ENCODE measurements around the gene CXCR3. TPM values are rescaled to one million over a fixed set of nuclear protein-coding genes. Genes with fewer than 3 reads are reported as not detected.

Gene CXCR3
- total RNA-seq, 2 donors from 2014 or later = 2.7 to 14.8 TPM

DNA sequence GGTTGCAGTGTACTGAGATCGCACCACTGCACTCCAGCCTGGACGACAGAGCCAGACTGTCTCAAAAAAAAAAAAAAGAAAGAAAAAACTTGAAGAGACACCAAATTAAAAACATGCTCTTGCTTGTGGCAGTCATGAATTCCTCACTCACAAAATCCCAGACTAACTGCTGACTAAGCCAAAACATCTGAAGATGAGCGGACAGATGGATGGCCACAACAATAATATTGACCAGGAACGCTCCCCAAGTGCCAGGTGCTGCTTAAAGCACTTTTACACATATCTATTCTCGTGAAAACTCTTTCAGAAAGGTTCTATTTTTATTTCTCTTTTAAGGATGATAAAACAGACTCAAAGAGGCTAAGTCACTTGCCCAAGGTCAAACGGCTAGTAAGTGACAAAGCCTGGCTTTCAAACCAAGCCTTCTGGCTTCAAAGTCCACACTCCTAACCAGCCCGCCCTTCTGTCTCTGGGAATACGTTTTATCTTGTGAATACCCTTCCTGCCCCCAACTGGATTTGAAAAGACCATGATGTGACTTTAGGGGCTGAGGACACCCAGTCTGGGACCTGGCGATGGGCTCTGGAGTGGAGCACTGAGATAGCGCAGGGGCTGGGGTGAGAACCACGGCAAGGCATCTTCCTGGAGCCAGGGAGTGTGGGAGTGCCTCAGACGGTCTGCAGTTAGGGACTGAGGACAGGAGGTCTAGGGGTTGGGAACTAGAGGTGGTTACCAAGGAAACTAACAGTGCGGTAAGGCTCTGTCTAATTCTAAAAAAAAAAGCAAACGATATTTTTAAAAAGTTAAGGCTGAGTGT lies 9.5 kb upstream of the CXCR3 start:
- DNase-seq (ENCODE audit: low spot score) (no peak), ATAC-seq (no peak)
- no peaks in the 10 kb centered on the region for H3K36me3 Mint-ChIP-seq
- no peaks in the 10 kb centered on the region for H3K9me3 Mint-ChIP-seq
- H3K27me3 Mint-ChIP-seq = peaks cover 0 to 1% of the 10 kb centered on the region in 2 donors
- H3K27ac Mint-ChIP-seq = peak overlapping the region in 1 of 2 donors; percentile 27
- H3K4me1 Mint-ChIP-seq (ENCODE audit: low read depth in 2 of 2) = peaks cover 2 to 18% of the 10 kb centered on the region in 2 donors
- H3K4me3 Mint-ChIP-seq = no peak overlapping the region

DNA sequence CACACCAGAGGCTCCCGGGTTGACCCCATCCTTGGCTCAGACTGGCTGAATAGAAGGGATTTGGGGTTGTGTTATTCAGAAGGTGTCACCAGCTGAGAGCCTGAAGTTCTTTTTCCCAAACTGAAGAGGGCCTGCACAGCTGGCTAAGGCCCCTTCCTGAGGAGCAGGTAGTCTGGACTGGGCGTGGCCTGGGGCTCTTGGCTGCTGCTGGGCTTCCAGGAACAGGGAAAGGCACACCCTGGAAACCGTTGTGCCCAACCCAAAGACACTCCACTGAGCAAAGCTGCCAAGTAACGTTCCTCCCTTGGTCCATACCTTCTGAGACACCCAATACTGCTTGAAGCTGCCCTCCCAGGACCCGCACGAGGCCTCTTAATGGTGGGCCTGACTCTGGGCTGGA lies 8.3 kb upstream of the CXCR3 start:
- DNase-seq (ENCODE audit: low spot score) (no peak), ATAC-seq (no peak)
- Mint-ChIP-seq H3K27ac (peak overlapping the region in 1 of 2 donors; percentile 27), H3K4me3 (no peak overlapping the region), H3K9me3 (no peaks in the 10 kb centered on the region), H3K4me1 (ENCODE audit: low read depth in 2 of 2) (peaks cover 7 to 30% of the 10 kb centered on the region in 2 donors), H3K27me3 (no peaks in the 10 kb centered on the region), H3K36me3 (no peaks in the 10 kb centered on the region)

DNA sequence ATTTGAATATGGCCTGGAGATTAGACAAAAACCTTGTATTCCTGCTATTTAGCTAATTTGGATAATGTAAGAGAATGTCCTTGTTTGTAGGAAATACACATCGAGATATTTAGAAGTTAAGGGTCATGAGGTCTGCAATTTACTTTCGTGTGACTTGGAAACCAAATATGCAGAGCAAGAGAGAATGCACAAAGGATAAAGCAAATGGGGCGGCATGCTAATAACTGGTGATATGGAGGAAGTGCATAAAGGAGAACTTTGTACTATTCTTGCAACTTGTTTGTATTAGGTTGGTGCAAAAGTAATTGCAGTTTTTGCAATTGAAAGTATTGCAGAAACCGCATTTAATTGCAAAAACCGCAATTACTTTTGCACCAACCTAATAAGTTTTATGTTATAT lies 7.2 kb upstream of the CXCR3 start:
- Mint-ChIP-seq H3K4me1 (ENCODE audit: low read depth in 2 of 2) (peaks cover 8 to 36% of the 10 kb centered on the region in 2 donors), H3K36me3 (no peaks in the 10 kb centered on the region), H3K27me3 (no peaks in the 10 kb centered on the region), H3K27ac (no peak overlapping the region), H3K4me3 (no peak overlapping the region), H3K9me3 (no peaks in the 10 kb centered on the region)
- ATAC-seq (no peak), DNase-seq (ENCODE audit: low spot score) (no peak)

DNA sequence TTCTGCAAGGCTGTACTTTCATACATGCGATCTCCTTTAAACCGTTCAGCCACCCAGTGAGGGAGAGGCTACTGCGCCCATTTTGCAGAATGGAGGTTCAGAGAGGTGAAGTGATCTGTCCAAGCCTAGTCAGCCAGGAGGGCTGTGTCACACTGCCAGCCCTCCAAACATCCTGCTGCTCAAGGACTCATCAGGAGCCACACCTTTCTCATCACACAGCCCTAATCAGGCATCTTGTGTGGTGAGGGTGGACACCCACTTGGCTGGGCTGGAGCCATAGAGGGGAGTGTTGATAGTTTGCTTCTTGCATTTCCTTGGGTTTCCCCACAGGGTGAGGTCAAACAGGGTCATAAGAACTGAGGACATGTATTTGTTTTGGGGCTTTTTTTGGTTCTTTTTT lies 5.4 kb upstream of the CXCR3 start:
- Mint-ChIP-seq H3K27me3 (no peaks in the 10 kb centered on the region), H3K4me3 (peak overlapping the region; percentile 71), H3K27ac (peak overlapping the region; percentile 82 to 90), H3K4me1 (ENCODE audit: low read depth in 2 of 2) (peaks cover 22 to 51% of the 10 kb centered on the region in 2 donors), H3K9me3 (no peaks in the 10 kb centered on the region), H3K36me3 (no peaks in the 10 kb centered on the region)
- DNase-seq (ENCODE audit: low spot score) (no peak), ATAC-seq (peak; percentile 32 to 46)

DNA sequence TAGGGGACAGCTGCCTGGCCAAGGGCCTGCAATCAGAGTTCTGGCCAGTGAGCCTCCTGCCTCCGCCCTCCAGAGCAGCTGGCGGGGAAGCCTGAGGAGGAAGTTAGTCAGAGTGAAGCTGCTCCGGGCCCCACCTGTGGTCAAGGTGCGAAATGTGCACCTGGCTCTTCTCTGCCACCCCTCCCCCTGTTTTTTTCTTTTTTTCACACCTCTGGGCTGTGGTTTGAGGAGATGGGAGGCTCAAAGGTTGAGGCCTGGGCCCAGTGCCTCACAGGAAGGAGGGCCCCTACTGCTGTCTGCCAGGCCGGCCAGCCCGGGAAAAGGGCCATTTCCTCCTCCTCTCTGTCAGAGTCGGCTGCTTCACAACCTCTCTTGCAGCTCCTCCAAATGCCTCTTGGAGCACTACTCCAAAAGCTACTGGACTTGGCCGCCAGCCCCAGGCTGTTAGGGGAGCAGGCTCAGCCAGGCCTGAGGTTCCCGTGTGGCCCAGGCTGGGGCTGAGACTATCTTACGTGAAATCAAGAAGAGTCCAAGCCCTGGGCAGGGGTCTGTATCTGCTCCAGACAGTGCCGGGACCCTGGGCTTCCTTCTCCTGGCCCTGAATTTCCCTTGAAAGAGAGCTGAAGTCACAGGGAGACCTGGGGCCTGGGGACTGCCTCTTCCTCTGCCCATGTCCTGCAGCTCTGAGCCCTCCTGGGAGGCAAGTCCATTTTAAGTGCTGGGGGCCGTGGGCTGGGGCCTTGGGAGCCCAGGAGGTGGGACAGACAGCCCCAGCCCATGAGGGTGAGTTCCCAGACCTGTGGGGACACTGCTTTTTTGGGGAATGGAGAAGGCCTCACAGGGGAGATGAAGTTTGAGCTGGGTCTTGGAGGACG lies 4.5 kb upstream of the CXCR3 start:
- peak overlapping the region; percentile 82 to 90 for H3K27ac Mint-ChIP-seq
- H3K9me3 Mint-ChIP-seq = no peaks in the 10 kb centered on the region
- H3K4me1 Mint-ChIP-seq (ENCODE audit: low read depth in 2 of 2) = peaks cover 29 to 60% of the 10 kb centered on the region in 2 donors

DNA sequence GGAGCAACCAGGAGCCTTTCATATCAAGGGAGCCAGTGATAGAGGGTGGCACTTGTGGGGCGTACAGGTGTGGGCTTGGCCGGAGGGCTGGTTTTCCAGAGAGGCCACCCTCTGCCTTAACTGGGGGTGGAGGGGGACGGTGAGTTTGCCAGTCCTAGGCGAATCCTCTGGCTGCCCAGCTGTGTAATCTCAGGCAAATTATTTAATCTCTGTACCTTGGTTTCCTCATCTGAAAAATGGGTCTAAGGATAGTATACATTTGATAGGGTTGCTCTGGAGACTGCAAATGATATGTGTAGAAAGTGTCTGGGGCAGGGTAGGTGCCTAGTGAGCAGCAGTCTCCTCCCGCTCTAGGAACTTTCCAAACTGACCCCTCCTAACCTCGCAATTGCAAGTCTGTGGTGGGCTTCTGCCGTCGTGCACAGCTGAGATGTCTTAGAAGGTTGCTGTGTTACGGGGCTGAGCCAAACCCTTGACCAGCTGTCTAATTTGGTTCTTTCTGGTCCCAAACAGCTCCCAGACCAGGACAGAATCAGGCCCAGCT lies 3.8 kb upstream of the CXCR3 start:
- H3K4me1 Mint-ChIP-seq (ENCODE audit: low read depth in 2 of 2) = peaks cover 34 to 67% of the 10 kb centered on the region in 2 donors
- H3K27me3 Mint-ChIP-seq = no peaks in the 10 kb centered on the region
- H3K4me3 Mint-ChIP-seq = peak overlapping the region; percentile 71
- no peaks in the 10 kb centered on the region for H3K9me3 Mint-ChIP-seq
- ATAC-seq (peak in 1 of 2 donors; percentile 1), DNase-seq (ENCODE audit: low spot score) (no peak)
- peak overlapping the region; percentile 82 to 90 for H3K27ac Mint-ChIP-seq
- H3K36me3 Mint-ChIP-seq = no peaks in the 10 kb centered on the region

More for the DNA sequence above, 4.5 kb upstream of the CXCR3 start:
- H3K27me3 Mint-ChIP-seq = no peaks in the 10 kb centered on the region
- DNase-seq (ENCODE audit: low spot score) (peak; percentile 84), ATAC-seq (peak; percentile 78 to 80)
- peak overlapping the region; percentile 71 for H3K4me3 Mint-ChIP-seq
- no peaks in the 10 kb centered on the region for H3K36me3 Mint-ChIP-seq

DNA sequence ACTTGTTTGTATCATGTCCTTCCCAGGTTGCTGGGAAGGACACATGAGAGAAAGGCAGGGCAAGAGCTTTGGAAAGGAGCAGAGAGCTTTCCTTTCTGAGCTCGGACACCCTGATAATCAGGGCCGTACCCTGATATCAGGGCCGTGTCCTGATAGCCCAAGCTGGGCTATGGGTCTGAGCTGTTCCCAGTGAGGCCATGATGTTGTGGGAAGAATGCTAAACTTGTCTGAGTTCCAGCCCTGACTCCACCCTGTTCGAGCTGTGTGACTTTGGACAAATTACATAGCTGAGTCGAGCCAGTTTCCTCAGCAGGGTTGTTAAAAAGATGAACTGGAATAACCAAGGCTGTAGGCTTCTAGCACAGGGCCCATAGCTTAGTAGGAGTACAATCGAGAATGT lies 3.3 kb upstream of the CXCR3 start:
- Mint-ChIP-seq H3K4me1 (ENCODE audit: low read depth in 2 of 2) (peaks cover 38 to 72% of the 10 kb centered on the region in 2 donors), H3K9me3 (no peaks in the 10 kb centered on the region), H3K27ac (peak overlapping the region in 1 of 2 donors; percentile 54), H3K27me3 (no peaks in the 10 kb centered on the region), H3K36me3 (no peaks in the 10 kb centered on the region), H3K4me3 (no peak overlapping the region)
- DNase-seq (ENCODE audit: low spot score) (no peak), ATAC-seq (no peak)

DNA sequence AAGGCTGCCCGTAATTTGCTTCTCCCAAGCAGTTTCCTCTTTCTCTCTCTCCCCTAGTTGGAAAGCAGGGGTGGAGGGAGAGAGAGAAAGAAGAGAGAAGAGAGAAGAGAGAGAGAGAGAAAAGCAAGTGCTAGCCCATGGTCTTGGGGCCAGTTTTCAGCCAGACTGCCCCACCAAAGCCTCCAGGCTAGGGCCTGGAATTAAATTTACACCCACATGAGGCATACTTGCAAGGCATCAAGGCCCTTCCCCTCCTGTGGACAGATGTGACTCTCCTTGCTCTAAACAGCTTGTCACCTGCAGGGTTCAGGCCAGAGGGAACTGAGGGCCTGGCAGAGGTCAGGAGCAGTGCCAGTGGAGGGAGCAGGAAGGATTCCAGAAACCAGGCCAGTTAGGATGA lies 1.7 kb upstream of the CXCR3 start:
- no peaks in the 10 kb centered on the region for H3K27me3 Mint-ChIP-seq
- ATAC-seq (no peak), DNase-seq (ENCODE audit: low spot score) (no peak)
- H3K36me3 Mint-ChIP-seq = peaks cover 4% of the 10 kb centered on the region
- H3K9me3 Mint-ChIP-seq = no peaks in the 10 kb centered on the region
- H3K4me1 Mint-ChIP-seq (ENCODE audit: low read depth in 2 of 2) = peaks cover 54 to 82% of the 10 kb centered on the region in 2 donors
- peak overlapping the region in 1 of 2 donors; percentile 74 for H3K27ac Mint-ChIP-seq
- no peak overlapping the region for H3K4me3 Mint-ChIP-seq

DNA sequence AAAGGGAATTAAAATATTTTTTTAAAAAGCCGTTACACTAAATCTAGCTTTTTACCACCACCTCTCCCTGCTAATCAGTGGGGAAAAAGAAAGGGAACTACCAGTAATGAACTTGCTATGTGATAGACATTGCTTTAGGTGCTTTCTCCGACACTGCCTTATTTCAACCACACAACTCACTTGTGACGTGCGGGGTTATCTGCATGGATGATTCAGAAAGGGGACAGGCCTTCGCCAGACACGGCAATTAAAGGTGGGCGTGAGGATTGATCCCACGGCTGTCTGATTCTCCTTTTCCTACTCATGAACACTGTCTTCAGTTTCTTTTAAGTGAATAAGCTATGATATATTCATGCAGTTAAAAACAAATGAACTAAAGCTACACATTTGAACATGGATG lies 882 bp upstream of the CXCR3 start:
- no peaks in the 10 kb centered on the region for H3K27me3 Mint-ChIP-seq
- H3K4me3 Mint-ChIP-seq = peak overlapping the region; percentile 81
- H3K36me3 Mint-ChIP-seq = peaks cover 6% of the 10 kb centered on the region
- peak; percentile 64 for DNase-seq (ENCODE audit: low spot score)
- ATAC-seq = peak in 1 of 2 donors; percentile 26
- H3K27ac Mint-ChIP-seq = peak overlapping the region; percentile 73 to 74
- no peaks in the 10 kb centered on the region for H3K9me3 Mint-ChIP-seq
- H3K4me1 Mint-ChIP-seq (ENCODE audit: low read depth in 2 of 2) = peaks cover 59 to 85% of the 10 kb centered on the region in 2 donors

DNA sequence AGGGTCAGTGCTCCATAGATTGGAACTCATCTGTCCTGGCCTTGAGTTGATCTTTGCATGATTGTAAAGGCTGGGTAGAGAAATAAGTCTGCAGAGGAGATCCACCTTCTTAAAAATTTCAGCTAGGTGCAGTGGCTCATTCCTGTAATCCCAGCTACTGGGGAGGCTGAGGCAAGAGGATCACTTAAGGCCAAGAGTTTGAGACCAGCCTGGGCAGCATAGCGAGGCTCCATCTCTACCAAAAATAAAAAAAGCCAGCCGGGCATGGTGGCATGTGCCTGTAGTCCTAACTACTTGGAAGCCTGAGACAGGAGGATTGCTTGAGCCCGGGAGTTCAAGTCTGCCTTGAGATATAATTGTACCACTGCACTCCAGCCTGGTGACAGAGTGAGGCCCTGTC lies 476 bp upstream of the CXCR3 start:
- peak overlapping the region; percentile 81 for H3K4me3 Mint-ChIP-seq
- H3K9me3 Mint-ChIP-seq = no peaks in the 10 kb centered on the region
- H3K36me3 Mint-ChIP-seq = peaks cover 6% of the 10 kb centered on the region
- H3K27ac Mint-ChIP-seq = peak overlapping the region; percentile 73 to 74
- ATAC-seq (no peak), DNase-seq (ENCODE audit: low spot score) (no peak)
- peaks cover 59 to 82% of the 10 kb centered on the region in 2 donors for H3K4me1 Mint-ChIP-seq (ENCODE audit: low read depth in 2 of 2)
- H3K27me3 Mint-ChIP-seq = no peaks in the 10 kb centered on the region

DNA sequence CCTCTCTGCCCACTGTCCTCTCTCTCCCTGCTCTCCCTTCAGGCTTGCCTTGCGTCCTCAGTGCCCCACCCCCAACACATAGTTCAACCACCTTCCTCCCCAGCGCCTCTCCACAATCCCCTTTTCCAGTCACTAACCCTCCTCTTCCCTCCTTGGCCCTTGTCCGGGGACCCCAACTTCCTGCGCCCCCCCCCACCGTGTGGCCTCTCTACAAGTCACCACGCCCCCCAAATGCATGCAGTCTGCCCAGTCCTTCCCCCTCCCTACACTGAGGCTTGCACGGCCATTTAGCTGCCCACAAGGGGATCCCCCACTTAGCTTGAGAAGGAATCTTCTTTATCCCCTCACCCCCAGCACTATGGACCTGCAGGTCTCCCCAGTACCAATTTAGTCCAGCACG lies 569 bp downstream of the CXCR3 start:
- Mint-ChIP-seq H3K4me3 (peak overlapping the region; percentile 81), H3K4me1 (ENCODE audit: low read depth in 2 of 2) (peaks cover 56 to 71% of the 10 kb centered on the region in 2 donors), H3K27me3 (no peaks in the 10 kb centered on the region), H3K9me3 (no peaks in the 10 kb centered on the region), H3K27ac (peak overlapping the region; percentile 73 to 74), H3K36me3 (peaks cover 6% of the 10 kb centered on the region)
- no peak for DNase-seq (ENCODE audit: low spot score)
- ATAC-seq = no peak

DNA sequence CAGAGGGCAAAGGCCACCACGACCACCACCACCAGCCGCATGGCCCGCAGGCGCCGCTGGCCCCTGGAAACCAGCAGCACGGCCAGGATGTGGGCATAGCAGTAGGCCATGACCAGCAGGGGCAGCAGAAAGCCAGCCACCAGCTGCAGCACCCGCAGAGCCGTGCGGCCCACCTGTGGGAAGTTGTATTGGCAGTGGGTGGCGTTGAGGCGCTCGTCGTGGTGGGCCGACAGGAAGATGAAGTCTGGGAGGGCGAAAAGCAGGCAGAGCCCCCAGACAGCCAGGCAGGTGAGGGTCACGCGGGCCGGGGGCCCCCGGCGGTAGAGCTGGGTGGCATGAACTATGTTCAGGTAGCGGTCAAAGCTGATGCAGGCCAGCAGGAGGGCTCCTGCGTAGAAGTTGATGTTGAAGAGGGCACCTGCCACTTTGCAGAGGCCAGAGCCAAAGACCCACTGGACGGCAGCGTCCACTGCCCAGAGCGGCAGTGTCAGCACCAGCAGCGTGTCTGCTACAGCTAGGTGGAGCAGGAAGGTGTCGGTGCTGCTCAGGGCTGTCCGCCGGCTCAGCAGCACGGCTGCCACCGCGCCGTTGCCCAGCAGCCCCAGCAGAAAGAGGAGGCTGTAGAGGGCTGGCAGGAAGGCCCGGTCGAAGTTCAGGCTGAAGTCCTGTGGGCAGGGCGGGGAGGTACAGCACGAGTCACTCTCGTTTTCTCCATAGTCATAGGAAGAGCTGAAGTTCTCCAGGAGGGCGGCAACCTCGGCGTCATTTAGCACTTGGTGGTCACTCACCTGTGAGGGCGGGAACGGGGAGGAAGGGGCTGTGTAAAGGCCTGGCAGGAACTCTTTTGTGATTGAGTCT lies 1.4 kb downstream of the CXCR3 start:
- Mint-ChIP-seq H3K36me3 (peaks cover 6% of the 10 kb centered on the region), H3K4me1 (ENCODE audit: low read depth in 2 of 2) (peaks cover 54 to 63% of the 10 kb centered on the region in 2 donors), H3K4me3 (peak overlapping the region; percentile 81), H3K27ac (peak overlapping the region; percentile 74 to 85), H3K9me3 (no peaks in the 10 kb centered on the region), H3K27me3 (no peaks in the 10 kb centered on the region)
- ATAC-seq = peak in 1 of 2 donors; percentile 39
- peak; percentile 62 for DNase-seq (ENCODE audit: low spot score)

DNA sequence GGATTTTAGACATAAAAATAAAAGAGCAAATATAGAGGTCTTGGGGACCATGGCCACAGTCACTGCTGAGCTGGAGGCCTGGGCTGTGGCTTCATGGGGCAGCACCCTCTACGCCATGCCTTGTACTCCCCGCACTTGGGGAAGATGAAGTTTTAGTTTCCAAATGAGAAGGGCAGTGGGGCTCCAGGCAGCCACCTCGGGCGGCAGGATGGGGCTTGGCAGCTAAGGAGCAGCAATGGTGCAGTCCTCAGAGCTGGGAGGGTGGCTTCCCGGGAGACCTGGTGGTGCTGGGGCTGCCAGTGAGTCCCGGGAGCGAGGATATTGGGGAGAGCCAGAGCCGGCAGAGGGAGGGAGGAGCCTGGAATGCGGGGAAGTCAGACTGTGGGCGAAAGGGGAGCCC lies 2.4 kb downstream of the CXCR3 start:
- Mint-ChIP-seq H3K9me3 (no peaks in the 10 kb centered on the region), H3K4me1 (ENCODE audit: low read depth in 2 of 2) (peaks cover 51 to 61% of the 10 kb centered on the region in 2 donors), H3K27ac (peak overlapping the region; percentile 85 to 93), H3K4me3 (peak overlapping the region; percentile 81), H3K27me3 (no peaks in the 10 kb centered on the region), H3K36me3 (peaks cover 9% of the 10 kb centered on the region)
- DNase-seq (ENCODE audit: low spot score) = peak; percentile 63
- peak; percentile 75 to 82 for ATAC-seq
